ENCODE measurements around the gene NOX4. TPM values are rescaled to one million over a fixed set of nuclear protein-coding genes. Genes with fewer than 3 reads are reported as not detected.
A peak's percentile ranks its signal among the peaks of the same experiment; 100 is the strongest.
"Not testable (repeated sequence)": the region's sequence is repeated elsewhere in the genome, so short reads cannot be mapped to it uniquely, and the experiment has no call there.

The NOX4 gene
- total RNA-seq, 1 donor from 2014 or later, result 37.7 TPM

- DNase-seq (ENCODE audit: extremely low read depth, low read depth, low spot score), result peak; percentile 25
These were observed 27.9 kb downstream of the NOX4 start for GRCh38 chr11:89463266-89463780.

- DNase-seq (ENCODE audit: extremely low read depth, low read depth, low spot score), result no peak
These were observed 32.5 kb downstream of the NOX4 start for GRCh38 chr11:89458716-89459115.

DNA sequence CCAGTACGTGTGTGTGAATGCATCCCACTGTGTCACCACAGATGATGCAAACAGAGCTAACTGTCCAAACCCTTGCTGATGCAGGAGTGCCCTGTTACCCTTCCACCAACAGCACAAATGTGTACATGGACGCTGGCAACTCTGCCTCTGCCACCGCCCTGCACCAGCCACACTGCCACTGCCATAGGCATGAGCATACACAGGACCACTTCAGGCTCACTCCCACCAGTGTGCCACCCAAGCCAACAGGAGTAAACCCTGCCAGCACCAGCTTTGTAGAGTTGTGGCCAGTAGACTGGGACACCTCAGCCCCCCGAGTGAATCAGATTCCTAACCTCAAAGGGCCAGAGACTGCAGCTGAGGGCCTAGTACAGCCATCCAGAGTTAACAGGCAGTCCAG, 34.0 kb downstream of the NOX4 start:
- DNase-seq (ENCODE audit: extremely low read depth, low read depth, low spot score), result no peak

DNA sequence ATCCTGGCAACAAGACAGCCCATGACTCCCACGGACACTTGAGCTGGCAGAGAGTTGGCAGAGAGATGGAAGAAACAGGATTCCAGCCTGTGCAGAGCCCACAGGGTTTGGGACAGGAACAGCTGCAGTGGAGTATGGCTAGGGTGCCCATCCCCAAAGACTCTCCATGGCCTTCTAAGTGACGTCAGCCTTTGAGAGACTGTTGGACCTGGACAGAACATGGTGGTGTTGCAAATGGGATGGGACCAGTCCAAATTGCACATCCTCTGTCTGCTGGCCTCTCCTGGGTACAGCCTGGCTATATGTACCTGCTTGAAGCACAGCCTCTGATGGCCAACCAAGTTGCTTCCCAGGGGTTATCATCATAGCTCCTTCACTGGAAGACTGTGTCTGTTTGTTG, 34.5 kb downstream of the NOX4 start:
- no peak for DNase-seq (ENCODE audit: extremely low read depth, low read depth, low spot score)

DNA sequence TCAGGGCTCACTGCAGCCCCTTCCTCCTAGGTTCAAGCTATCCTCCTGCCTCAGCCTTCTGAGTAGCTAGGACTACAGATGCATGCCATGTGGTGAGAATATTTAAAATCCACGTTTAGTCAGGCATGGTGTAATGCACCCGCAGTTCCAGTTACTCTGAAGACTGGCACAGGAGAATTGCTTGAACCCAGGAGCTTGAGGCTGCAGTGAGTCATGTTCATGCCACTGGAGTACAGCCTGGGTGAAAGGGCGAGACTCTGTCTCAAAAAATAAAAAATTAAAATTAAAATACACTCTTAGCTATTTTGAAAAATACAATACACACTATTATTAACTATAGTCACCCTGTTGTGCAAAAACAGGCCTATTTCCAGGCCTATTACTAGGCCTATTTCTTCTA, 38.4 kb downstream of the NOX4 start:
- no peak for DNase-seq (ENCODE audit: extremely low read depth, low read depth, low spot score)

DNA sequence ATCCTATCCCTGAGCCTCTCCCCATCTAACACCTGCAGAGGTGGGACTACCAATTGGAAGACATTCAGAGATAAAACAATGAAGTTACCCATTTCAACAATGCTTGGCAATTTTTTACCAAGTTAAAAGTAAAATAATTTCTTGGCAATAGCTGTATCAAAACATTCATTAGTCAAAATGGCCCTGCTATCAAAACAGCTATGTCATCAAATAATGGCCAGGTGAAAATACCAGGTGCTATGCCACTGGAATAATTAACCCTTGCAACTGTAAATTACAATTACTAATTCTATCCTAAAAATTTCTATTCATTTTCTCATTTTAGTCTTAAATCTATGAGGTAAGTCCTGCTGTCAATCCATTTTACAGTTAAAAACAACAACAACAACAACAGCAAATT, 43.3 kb downstream of the NOX4 start:
- no peak for DNase-seq (ENCODE audit: extremely low read depth, low read depth, low spot score)

- no peak for DNase-seq (ENCODE audit: extremely low read depth, low read depth, low spot score)
These were observed 47.5 kb downstream of the NOX4 start for GRCh38 chr11:89443361-89444322.

GRCh38 chr11:89442801-89443200, 48.4 kb downstream of the NOX4 start:
- DNase-seq (ENCODE audit: extremely low read depth, low read depth, low spot score), result no peak

GRCh38 chr11:89441606-89442005, 49.6 kb downstream of the NOX4 start:
- DNase-seq (ENCODE audit: extremely low read depth, low read depth, low spot score), result no peak

GRCh38 chr11:89437317-89437716, 53.9 kb downstream of the NOX4 start:
- no peak for DNase-seq (ENCODE audit: extremely low read depth, low read depth, low spot score)

DNA sequence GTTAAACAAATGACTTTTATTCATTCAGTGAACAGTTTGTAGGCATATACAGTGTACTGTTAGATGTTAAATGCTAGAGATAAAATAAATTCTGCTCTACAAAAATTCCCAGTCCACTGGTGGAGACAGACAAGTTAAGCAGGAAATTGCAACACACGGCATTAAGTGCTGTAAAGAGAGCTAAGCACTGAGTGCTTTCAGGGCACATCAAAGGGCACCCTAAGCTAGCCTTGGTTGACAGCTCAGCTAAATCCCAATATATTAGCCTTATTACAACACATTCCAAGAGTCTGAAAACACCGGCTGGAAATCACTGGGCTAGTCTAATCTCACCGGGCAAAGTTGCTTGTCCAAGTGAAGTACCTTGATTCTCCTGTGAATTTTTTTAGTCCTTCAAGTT, 55.1 kb downstream of the NOX4 start:
- no peak for DNase-seq (ENCODE audit: extremely low read depth, low read depth, low spot score)

- DNase-seq (ENCODE audit: extremely low read depth, low read depth, low spot score), result no peak
These were observed 57.9 kb downstream of the NOX4 start for GRCh38 chr11:89433278-89433677.

DNA sequence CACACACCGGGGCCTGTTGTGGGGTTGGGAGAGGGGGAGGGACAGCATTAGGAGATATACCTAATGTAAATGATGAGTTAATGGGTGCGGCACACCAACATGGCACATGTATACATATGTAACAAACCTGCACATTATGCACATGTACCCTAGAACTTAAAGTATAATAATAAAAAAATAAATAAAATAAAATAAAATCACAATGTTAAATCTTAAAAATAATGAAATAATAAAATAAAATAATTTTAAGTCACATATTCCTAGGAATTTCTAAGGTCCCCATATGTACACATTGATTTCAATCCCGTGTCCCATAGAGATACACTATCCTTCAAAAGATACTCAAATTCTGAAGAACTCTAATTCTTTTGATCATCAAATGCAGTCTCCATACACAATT, 59.0 kb downstream of the NOX4 start:
- not testable (repeated sequence) for DNase-seq (ENCODE audit: extremely low read depth, low read depth, low spot score)

DNA sequence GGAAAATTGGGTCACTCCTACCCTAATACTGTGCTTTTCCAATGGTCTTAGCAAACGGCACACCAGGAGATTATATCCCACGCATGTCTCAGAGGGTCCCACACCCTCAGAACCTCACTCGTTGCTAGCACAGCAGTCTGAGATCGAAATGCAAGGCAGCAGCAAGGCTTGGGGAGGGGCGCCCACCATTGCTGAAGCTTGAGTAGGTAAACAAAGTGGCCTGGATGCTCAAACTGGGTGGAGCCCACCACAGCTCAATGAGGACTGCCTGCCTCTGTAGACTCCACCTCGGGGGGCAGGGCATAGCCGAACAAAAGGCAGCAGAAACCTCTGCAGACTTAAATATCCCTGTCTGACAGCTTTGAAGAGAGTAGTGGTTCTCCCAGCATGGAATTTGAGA, 64.7 kb downstream of the NOX4 start:
- not testable (repeated sequence) for DNase-seq (ENCODE audit: extremely low read depth, low read depth, low spot score)

- DNase-seq (ENCODE audit: extremely low read depth, low read depth, low spot score), result no peak
These were observed 69.5 kb downstream of the NOX4 start for GRCh38 chr11:89421718-89422117.

- DNase-seq (ENCODE audit: extremely low read depth, low read depth, low spot score), result no peak
These were observed 70.2 kb downstream of the NOX4 start for GRCh38 chr11:89420981-89421380.

DNA sequence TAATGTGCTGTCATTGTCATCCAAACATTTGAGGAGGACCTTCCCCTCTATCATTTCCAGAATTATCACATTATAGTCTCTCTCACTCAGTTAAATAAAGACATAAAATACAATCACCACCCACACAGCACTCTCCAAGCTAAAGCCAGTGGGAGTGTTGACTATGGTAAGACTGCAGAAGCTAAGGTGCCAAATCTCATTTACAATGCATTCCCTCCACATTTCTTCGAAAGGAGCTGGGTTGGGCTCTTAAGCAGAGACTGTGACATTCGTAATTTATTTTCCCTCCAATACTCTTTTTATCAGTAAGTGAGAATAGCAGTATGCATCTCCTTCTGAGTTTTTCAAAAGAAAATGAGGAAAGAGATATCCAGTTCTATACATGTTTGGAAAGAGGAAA, 74.2 kb downstream of the NOX4 start:
- no peak for DNase-seq (ENCODE audit: extremely low read depth, low read depth, low spot score)

DNA sequence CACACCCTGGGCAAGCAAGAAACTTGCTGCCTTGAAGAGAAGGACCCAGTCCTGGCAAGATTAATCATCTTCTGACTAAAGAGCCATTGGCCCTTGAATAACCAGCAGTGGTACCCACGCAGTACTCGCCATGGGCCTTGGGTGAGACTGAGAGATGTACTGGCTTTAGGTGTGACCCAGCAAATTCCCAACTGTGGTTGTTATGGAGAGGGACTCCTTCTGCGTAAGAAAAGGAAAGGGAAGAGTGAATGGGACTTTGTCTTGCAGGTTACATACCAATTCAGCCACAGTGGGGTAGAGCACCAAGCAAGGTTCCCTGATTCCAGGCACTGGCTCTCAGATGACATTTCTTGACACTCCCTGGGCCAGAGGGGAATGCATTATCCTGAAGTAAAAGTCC, 80.1 kb downstream of the NOX4 start:
- DNase-seq (ENCODE audit: extremely low read depth, low read depth, low spot score), result not testable (repeated sequence)

DNA sequence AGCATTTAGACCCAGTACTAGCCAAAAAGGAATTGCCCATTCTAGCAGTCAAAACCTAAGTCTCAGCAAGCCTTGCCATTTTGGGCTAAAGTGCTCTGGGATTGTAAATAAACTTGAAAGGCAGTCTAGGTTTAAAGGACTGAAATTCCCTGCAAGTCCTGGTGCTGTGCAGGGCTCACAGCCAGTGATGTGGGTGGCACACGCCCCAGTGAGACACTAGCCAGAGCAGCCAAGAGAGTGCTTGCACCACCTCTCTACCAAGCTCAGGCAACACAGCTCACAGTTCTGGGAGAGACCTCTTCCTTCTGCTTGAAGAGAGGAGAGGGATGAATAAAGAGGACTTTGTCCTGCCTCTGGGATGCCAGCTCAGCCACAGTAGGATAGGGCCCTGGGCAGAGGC, 80.5 kb downstream of the NOX4 start:
- not testable (repeated sequence) for DNase-seq (ENCODE audit: extremely low read depth, low read depth, low spot score)

DNA sequence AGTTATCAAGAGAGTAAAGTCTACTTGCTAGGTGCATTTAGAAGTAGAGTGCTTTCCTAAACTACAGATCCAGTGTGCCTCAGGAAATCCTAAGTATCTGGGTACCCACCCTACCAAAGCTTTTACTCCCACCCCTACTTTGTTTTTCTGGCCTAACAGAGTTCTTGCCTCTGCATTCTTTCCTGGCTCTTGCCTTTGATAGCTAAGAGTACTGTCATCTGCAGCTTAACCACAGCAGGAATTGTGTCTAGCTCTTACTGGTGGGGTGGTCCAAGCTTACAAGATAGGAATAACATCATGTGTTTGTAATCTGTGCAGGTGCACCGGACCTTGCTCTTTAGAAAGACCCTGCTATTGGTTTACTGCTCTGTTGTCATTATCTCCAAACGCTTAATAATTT, 82.7 kb downstream of the NOX4 start:
- DNase-seq (ENCODE audit: extremely low read depth, low read depth, low spot score), result not testable (repeated sequence)

GRCh38 chr11:89405629-89406028, 85.5 kb downstream of the NOX4 start:
- no peak for DNase-seq (ENCODE audit: extremely low read depth, low read depth, low spot score)

DNA sequence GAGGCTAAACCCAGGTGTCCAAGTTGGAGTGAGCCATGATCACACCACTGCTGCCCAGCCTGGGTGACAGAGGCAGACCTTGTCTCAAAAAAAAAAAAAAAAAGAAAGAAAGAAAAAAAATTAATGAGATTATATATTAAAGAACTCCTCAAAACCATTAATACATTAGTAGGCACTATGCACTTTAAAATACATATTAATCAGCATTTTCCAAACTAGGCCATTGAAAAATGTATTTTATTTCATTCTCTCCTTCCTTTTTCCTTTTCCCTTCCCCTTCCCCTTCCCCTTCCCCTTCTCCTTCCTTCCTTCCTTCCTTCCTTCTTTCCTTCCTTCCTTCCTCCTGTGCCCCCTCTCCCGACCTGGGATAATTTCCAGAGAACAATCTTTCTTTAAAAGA, 99.5 kb downstream of the NOX4 start:
- DNase-seq (ENCODE audit: extremely low read depth, low read depth, low spot score), result not testable (repeated sequence)
